HG03108 (cell line): ENCODE measurements around the gene METTL3.
"Not testable (repeated sequence)": the region's sequence is repeated elsewhere in the genome, so short reads cannot be mapped to it uniquely, and the experiment has no call there.

Experiments used
- ATAC-seq: cut with Tn5 transposase; IDR thresholded peaks from one replicate; pipeline ENCODE4 v1.9.1; 2021; ENCODE audit warnings: moderate library complexity; ENCODE audit not compliant: unreplicated experiment

The METTL3 gene

GRCh38 chr14:21510735-21511657 is at the start of gene METTL3:
TSS of gene METTL3 (minus strand) at chr14:21511340. CDS start at chr14:21511223, 117 bp downstream.
- ATAC-seq = peak; percentile 98

DNA sequence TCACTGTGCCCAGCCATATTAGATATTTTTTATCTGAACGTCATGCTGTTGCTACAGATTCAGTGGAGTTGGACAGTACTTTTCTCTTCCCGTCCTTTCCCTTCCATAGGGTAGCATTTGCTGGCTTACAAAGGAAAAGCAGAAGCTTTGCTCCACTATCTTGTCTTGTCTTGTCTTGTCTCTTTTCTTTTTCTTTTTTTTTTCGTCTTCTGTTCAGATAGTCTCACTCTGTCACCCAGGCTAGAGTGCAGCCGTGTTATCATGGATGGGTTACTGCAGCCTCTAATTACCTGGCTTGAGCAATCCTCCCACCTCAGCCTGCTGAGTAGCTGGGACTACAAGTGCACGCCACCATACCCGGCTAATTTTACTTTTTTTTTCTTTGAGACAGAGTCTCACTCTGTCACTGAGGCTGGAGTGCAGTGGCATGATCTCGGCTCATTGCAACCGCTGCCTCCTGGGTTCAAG is 47.6 kb upstream of the METTL3 start:
- no peak for ATAC-seq

GRCh38 chr14:21557084-21557901 is 46.2 kb upstream of the METTL3 start:
- no peak for ATAC-seq

DNA sequence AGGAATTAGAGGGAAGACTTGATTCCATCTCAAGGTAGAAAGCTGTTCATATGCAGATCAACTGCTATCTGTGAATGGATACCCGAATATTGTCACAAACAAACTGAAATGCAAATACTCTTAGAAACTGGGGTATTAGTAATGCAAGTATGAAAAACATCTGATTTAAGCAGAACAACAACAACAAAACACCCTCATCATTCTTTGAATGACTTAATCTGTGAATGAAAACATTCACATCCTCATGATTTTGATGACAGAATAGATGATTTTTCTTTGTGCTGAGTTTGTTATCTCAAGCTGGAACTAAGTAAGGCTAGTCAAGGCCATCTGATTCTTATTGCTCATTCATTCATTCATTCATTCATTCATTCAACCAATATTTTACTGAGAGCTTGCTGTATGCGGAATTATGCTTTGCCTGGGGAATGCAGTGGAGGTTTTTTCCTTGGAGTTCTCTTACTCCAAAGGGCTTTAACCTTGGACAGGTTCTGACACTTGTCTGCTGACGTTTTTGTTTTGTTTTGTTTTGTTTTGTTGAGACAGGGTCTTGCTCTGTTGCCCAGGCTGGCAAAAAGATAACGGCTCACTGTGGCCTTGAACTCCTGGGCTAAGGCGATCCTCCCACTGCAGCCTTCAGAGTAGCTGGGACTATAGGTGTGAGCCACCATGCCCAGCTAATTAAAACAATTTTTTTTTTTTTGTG is 45.4 kb upstream of the METTL3 start:
- no peak for ATAC-seq

- ATAC-seq = no peak
These were observed 42.1 kb upstream of the METTL3 start for GRCh38 chr14:21553266-21553665.

- not testable (repeated sequence) for ATAC-seq
These were observed 33.4 kb upstream of the METTL3 start for GRCh38 chr14:21544588-21544987.

DNA sequence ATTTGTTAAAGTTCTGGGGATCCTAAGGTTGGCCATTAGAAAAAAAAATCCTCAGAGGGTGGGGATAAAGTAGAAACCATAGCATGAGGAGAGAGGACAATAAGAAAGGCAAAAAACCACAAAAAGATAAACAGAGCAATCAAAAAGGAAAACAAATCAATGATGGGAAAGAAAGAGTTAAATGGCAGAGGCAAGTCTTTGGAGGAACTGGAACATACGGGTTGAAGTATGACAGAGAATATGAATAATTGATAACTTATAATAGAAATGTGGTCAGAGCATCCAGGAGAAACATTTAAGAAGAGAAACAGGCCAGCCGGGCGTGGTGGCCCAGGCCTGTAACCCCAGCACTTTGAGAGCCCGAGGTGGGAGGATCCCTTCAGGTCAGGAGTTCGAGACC is 32.8 kb upstream of the METTL3 start:
- no peak for ATAC-seq

DNA sequence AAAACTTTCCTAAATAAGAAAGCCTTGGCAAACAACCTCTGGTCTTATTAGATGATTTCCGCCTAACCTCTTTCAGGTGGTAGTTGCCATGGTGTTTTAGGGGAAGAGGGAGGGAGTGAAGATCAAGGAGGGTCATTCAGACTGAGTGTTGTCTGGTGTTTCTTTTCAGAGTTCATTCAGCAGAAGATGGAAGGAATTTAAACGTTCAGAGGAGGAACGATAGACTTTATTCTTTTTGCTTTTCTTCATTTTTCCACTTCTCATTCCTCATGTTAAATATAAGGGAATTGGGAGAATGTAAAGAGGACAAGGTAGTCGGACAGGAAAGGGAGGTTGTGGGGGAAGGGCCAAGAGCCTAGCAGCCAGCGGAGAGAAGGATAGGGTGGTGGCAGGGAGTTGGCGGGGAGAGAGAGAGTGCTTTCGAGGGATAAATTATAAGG is 32.4 kb upstream of the METTL3 start:
- ATAC-seq = no peak

GRCh38 chr14:21541413-21542074 is 30.4 kb upstream of the METTL3 start:
- ATAC-seq = no peak

DNA sequence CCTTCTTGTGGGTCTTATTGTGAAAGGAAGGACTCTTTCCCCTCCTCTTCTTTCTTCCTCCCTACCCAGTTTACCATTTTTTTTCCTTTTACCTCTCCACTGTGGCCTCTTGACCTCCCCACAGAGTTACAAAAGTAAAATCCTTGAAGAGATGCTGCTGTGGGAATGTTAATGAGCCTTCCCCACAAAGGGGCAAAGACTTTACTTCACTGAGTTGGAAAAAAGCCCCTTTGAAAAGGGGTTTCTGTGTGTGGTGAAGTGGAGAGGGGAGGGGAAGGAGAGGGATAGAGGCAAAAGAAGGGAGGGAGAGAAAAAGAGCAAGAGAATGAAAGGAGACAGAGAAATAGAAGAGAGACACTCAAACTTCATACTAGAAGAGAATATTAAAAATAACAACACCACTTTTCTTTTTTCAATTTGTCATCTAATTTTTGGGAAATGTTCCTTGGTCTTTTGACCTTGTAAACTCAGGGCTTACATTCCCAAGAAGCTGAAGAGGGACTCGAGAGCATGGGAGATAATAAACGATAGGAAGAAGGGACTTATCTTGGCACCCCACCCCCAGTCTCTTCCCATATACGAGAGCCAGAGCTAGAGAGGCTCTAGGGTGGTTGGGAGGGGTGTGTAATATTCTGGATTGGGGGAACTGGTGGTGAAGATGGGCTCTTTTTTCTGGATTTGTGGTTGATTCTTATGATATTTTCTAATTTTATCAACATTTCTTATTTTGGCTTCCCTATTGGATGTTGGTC is 28.2 kb upstream of the METTL3 start:
- ATAC-seq = no peak

DNA sequence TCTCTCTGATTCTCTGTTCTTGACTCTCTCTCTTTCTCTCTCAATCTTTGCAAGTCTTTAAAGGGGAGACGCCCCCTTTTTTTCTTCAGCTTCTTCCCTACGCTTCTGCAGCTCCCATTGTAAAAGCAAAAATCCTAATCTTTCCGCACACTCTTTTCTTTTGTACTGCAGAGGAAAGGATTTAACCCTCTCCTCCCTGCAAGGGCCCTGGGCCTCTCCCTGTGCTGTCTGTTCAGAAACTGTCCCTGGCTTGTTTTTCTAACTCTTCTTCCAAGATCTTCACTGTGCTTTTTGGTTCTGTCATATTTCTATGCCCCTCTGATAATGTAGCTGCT is 25.9 kb upstream of the METTL3 start:
- no peak for ATAC-seq

- no peak for ATAC-seq
These were observed 25.4 kb upstream of the METTL3 start for GRCh38 chr14:21536418-21537089.

DNA sequence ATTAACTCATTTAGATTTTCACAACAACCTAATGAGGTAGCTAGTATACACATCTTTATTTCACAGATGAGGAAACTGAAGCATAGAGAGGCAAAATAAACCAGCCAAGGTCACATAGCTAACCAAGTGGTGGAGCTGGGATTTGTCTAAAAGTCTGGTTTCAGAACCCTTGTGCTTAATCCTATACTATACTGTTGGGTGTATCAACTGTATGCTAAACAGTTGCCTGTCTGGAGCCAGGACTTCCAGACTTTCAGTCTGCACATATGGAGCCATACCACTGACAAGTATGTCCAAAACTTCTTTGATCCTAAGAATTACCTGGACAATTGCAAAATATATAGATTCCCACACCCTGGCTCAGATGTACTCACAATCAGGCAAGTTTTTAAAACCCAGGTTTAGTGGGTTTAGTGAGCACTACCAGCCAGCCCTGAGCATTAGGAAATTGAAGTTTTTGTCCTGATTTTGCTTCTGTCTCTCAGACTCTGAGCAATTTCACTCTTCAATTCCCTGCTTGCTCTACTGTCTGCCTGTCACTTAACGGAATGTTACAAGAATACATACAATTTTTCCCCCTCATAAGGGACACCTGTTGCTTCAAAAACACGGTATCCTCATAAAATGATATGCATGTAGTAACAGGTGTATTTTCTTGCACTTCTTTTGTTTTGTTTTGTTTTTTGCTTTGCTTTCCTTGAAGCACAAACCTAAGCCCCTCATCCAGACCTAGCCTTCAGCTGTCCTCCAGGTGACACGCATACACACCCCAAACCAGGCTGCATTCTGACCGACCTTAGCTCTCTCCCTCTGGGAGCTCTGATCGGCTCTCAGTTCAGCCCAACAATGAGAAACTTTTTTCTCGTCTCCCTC is 24.6 kb upstream of the METTL3 start:
- no peak for ATAC-seq

- no peak for ATAC-seq
These were observed 23.4 kb upstream of the METTL3 start for GRCh38 chr14:21534576-21534975.

- ATAC-seq = no peak
These were observed 22.2 kb upstream of the METTL3 start for GRCh38 chr14:21533294-21533693.

DNA sequence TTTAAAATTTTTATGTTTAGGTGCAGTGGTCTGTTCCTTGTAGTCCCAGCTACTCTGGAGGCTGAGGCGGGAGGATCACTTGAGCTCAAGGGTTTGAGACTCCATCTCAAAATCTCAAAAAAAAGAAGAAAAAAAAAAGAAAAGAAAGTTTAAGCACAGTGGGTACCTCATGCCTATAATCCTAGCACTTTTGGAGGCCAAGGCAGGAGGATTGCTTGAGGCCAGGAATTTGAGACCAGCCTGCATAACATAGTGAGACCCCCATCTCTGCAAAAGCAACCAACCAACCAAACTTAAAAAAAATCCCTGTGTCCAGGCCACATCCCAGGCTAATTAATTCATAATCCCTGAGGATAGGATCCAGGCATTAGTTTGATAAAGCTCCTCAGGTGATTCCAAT is 18.4 kb upstream of the METTL3 start:
- ATAC-seq = no peak

DNA sequence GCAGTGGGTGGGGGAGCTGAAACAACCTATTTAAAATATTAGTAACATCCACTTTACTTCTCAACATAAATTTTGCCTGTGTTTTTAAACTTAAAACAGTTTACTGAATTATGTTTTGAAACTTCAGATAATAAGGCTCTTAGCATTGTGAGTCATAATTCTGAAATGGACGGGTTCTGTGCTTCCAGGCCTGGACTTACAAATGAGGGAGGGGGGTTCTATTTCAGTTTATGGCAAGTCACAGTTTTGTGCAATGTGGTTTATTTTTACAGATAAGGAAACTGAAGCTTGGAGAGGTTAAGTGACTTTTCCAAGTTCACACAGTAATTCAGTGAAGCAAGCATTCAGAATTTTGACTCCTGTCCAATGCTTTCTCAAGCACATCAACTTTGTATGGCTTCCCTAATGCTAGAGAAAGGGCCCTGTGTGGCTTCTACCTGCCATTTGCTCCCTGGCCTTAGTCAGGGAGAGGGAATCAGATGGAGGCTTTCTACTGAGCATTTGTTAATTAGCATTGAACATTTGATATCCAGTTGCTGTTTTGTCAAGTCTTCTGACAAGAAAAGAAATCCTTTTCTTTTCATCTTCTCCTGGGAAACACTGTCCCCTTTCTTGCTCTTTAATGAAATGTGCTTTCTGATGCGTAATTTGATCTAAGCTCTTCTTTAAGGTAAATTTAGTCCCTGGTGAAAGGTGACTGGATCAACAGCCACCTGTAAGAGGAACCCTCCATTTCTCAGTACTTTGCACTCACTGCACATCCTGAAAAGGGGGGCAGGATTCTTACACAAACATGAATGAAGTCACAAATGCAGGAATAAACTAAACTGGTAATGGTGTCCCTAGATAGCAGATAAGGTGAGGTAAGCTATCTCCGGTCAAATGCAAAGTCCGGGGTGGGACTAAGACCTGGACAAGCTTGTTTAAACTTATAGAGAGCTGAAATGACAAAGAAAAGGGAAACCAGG is 17.5 kb upstream of the METTL3 start:
- no peak for ATAC-seq
